GM18505 (cell line): ENCODE results near the gene ZNF154.

ENCODE experiments used
- ATAC-seq: cut with Tn5 transposase; IDR thresholded peaks from one replicate; pipeline ENCODE4 v1.9.1; 2021; ENCODE audit not compliant: unreplicated experiment
- POLR2A ChIP-seq: IDR thresholded peaks from 4 replicates; pipeline ENCODE4 v1.6.1; 2011; ENCODE audit warnings: borderline replicate concordance; ENCODE audit not compliant: insufficient read depth, insufficient read length; ENCODE audit errors: extremely low read depth

Gene ZNF154

DNA sequence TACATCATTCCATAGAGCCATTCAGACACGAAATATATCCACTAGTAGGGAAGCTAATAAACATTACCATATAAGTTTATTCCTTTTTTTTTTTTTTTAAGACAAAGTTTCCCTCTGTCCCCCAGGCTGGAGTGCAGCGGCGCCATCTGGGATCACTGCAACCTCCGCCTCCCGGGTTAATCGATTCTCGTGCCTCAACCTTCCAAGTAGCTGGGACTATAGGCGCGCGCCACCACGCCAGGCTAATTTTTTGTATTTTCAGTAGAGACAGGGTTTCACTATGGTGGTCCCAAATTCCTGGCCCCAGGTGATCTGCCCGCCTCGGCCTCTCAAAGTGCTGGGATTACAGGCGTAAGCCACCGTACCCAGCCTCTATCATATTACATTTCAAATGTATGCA is 612 bp upstream of the ZNF154 start:
- no peak for TF ChIP-seq POLR2A
- no peak for ATAC-seq

DNA sequence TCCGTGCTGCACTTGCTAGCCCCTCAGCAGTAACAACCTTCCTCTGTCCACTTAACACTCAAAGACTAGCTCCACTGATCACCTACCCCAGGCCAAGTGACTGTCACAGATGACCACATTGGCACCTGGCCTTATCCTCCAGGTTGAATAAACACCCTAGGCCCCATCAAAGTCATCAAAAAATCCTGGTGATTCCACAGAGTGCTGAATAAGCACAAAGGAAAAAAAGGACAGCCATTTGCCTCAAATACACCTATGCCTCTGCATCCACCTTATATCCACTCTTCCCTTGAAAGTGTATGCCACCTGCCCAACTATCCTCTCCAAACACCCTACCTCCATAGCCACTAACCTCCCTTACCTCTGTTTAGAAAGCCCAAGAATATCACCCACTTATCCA is 2.7 kb downstream of the ZNF154 start:
- no peak for ATAC-seq

DNA sequence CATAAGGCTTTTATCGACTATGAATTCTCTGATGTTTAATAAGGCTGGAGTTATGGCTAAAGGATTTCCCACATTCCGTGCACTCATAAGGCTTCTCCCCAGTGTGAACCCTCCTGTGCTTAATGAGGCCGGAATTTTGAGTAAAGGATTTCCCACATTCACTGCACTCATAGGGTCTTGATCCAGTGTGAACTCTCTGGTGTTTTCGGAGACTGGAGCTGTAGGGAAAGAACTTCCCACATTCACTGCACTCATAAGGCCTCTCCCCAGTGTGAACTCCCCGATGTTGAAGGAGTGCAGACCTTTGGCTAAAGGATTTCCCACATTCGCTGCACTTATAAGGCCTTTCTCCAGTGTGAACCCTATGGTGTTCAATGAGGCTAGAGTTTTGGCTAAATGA is 7.4 kb downstream of the ZNF154 start:
- TF ChIP-seq POLR2A: no peak
- no peak for ATAC-seq

More for the DNA sequence above, 2.7 kb downstream of the ZNF154 start:
- TF ChIP-seq POLR2A: no peak

DNA sequence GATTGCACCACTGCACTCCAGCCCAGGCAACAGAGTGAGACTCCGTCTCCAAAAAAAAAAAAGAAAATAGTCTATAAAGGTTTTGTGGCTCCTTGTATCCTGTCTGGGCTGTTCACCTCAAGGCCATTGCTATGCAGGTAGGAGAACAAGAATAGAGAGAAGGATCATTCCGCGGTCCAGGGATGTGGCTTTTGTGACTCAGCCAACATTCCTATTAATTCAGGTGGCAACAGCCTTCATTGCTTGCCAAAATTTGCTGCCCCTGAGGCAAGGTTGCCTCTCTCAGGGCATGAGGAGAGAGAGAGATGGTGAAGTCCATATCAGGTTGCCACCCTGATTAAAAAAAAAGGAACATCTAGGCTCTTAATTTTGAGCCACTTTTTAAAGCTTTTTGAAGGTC is 19.3 kb downstream of the ZNF154 start:
- ATAC-seq: no peak
- TF ChIP-seq POLR2A: no peak

DNA sequence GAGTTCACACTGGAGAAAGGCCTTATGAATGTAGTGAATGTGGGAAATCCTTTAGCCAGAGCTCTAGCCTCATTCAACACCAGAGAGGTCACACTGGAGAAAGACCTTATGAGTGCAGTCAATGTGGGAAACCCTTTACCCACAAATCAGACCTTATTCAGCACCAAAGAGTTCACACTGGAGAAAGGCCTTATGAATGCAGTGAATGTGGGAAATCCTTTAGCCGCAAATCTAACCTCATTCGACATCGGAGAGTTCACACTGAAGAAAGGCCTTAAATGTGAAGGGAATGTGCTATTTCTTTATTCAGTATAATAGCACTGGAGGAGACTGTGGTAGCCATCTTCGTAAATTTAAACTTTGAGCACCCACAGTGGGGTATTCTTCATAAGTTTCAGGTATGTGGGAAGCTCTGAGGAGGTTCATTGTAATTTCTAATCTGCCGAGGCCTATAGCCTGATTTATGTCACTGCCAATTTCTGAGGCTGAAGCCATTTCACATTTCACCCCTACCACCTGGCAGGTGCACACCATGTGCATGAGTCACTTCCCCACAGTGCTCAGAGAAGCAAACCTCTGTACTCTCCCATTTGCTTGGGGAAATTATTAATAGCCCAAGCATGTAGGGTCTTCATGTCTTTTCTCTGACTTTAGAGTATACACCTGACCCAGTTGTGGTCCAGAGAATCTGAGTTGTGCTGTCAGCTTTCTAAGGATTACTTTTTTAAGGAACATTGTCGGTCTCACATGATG is 20.8 kb downstream of the ZNF154 start:
- TF ChIP-seq POLR2A: no peak
- ATAC-seq: no peak

DNA sequence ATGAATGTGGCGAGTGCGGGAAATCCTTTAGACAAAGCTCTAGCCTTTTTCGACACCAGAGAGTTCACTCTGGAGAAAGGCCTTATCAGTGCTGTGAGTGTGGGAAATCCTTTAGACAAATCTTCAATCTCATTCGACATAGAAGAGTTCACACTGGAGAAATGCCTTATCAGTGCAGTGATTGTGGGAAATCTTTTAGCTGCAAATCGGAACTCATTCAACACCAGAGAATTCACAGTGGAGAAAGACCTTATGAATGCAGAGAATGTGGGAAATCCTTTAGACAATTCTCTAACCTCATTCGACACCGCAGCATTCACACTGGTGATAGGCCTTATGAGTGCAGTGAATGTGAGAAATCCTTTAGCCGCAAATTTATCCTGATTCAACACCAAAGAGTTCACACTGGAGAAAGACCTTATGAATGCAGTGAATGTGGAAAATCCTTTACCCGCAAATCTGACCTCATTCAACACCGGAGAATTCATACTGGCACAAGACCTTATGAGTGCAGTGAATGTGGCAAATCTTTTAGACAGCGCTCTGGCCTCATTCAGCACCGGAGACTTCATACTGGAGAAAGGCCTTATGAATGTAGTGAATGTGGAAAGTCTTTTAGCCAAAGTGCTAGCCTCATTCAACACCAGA is 21.5 kb downstream of the ZNF154 start:
- ATAC-seq: no peak
- no peak for TF ChIP-seq POLR2A

DNA sequence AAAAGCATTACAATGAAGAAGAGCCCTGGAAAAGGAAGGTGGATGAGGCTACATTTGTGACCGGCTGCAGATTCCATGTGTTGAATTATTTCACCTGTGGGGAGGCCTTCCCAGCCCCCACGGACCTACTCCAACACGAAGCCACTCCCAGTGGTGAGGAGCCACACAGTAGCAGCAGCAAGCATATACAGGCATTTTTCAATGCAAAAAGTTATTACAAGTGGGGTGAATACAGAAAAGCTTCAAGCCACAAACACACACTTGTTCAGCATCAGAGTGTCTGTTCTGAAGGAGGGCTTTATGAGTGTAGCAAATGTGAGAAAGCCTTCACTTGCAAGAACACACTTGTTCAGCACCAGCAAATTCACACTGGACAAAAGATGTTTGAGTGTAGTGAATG is 22.3 kb downstream of the ZNF154 start:
- no peak for TF ChIP-seq POLR2A
- no peak for ATAC-seq

DNA sequence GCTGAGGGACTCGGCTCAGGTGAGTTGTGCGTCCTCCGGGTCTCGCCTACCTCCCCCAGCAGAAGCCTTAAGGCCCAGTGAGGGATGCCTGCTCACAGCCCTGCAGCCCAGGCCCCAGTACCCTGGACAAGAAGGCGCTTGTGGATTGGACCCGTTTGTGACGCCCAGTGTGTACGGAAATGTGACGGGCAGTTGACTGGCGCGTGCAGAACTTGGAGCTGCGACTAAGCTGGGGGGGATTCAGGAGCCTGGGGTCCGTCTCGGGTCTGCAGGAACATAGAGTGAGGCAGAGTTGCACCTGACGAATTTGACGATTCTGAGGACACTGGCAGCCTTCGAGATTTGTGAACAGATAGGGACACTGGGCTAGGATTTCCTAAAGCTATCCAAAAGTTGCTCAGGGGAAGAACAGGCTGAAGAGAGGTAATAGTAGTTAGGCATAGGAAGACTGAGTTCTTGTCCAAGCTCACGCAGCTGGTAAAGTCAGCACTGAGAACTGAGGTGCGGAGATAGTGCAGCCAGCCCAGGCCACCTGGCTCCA is 26.7 kb downstream of the ZNF154 start:
- TF ChIP-seq POLR2A: no peak
- ATAC-seq: no peak

DNA sequence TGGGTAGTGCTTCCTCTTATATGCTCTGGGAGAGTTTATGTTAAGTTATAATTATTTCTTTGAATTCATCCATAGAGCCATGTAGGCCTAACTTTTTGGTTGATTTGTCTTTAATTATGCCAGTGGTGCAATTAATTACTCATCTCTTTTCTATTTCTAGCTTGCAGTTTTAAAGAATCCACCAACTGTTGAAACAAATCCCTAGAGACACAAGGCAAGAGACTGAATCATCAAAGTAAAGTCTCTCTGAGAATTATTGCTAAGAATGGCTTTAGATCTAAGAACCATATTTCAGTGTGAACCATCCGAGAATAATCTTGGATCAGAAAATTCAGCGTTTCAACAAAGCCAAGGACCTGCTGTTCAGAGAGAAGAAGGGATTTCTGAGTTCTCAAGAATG is 33.1 kb downstream of the ZNF154 start:
- ATAC-seq: no peak
- no peak for TF ChIP-seq POLR2A

DNA sequence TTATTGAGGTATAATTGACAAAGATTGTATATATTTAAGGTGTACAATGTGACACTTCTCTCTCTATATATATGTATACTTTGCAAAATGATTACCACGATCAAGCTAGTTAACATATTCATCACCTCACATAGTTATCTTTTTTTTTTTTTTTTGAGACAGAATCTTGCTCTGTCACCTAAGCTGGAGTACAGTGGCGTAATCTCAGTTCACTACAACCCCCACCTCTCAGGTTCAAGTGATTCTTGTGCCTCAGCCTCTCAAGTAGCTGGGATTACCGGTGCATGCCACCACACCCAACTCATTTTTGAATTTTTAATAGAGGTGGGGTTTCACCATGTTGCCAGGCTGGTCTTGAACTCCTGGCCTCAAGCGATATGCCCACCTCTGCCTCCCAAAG is 36.5 kb downstream of the ZNF154 start:
- ATAC-seq: no peak
- no peak for TF ChIP-seq POLR2A

DNA sequence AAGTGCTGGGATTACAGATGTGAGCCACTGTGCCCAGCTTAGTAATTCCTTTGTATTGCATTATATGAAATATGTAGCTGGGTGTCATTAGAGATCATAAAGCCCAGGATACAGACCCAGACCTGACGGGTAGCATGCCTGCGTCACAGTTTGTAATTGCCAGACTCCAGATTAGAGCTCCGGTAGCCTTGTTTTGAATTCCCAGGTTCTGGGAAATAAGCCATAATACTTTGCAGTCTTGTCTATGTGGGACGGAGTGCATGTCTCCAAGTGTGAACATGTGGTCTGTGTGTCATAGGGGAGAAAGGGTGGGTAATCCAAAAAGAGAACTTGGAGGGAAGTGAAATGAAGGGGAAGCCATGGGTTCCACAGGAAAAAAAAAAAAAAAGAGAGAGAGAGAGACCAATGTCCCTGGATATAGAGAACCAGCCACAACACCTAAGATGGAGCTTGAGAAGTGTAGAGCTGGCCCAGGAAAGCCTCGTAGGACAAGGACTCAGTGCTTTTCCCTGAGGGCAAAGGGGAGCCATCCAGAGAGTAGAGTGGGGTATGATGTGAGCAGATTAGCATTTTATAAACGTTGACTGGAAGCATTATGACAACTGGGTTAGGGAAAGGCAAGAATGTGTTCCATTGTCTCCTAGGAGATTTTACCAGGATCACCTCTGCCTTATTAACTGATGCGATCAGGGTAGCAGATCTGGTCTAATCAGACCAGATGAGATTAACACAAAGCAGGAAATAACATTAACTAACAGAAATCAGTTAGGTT is 37.7 kb downstream of the ZNF154 start:
- no peak for TF ChIP-seq POLR2A
- no peak for ATAC-seq

DNA sequence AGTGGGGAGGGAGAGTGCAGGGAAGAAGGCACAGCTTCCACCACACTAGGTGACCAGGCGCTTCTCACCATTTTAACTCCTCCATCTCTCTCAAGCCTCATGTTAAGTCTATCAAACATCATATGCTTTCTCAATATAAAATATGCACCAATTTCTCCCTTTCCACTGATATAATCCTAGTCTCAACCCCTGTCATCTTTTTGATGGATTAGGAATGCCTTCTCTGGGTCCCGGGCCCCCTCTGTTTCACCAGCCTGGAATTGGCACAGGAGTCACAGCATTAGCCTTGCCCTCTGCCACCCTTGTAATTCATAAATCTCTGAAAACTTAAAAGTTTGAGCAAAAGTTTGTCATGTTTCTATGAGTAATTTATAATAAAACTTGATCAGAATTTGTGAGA is 40.4 kb downstream of the ZNF154 start, which contains the start of gene ZSCAN4:
Gene ZSCAN4, plus strand, starts transcription at position 301 of the 400 bp plus-strand sequence. CDS start 7,211 bp downstream, outside the sequence.
- TF ChIP-seq POLR2A: no peak
- ATAC-seq: no peak

DNA sequence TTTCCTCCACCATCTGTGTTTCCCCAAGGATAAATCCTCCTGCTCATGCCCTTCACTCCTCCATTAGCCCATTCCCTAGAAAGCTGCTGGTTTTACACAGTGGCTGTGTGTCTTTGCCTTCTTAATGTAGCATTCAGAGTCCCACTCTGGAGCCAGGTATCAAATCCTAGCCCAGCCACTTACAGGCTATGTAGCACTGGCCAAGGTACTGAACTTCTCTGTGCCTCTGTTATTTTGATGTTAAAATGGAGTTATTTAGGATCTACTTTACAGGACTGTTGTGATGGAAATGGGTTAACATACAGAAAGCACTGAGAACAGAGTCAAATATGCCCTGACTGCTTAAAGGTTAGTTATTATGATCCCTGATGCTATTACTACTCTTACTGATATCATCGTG is 41.8 kb downstream of the ZNF154 start:
- no peak for TF ChIP-seq POLR2A
- ATAC-seq: no peak
